HepG2 (cell line): Measurements from ENCODE around the gene PIP4K2C. TPM values are rescaled to one million over a fixed set of nuclear protein-coding genes. Genes with fewer than 3 reads are reported as not detected.

Source experiments
- ATAC-seq: fragments of 200-7000 bp; cut with Tn5 transposase; 3 replicates; pipeline ENCODE4 v1.9.1; 2020; ENCODE audit warnings: mild to moderate bottlenecking, moderate library complexity
- BruUV-seq: library from RNA; stranded (reverse); fragments of 400-500 nt; replicated peaks from 2 replicates; lab custom pipeline; 2021; lab: Mats Ljungman, UMichigan
- CTCF ChIA-PET: fragments of 300-600 bp; formaldehyde crosslinking; extraction: SDS; loops from one replicate; lab custom pipeline; 2021; ENCODE audit warnings: low total read pairs, inconsistent platforms, low intra/inter-chr PET ratio; lab: Yijun Ruan, JAX
- POLR2A ChIA-PET: fragments of 350-600 bp; sonication (Branson Sonifier 250); formaldehyde crosslinking; loops from one replicate; lab custom pipeline; 2020; ENCODE audit warnings: antibody characterized with exemption, inconsistent platforms; lab: Yijun Ruan, JAX
- DNase-seq: peaks from one replicate; pipeline ENCODE4 v3.0.0-alpha.2; 2015; ENCODE audit warnings: low spot score
- FAIRE-seq: peaks from 3 replicates; lab custom pipeline; 2011; peaks lifted over from hg19 to GRCh38; lab: Jason Lieb, UNC
- H2AFZ ChIP-seq: one replicate; pipeline ENCODE4 v1.6.1; 2011; ENCODE audit warnings: low read length, inconsistent platforms
- H3K27ac ChIP-seq: fragments of 300-600 bp; 3 replicates; pipeline ENCODE4 v1.8.0; 2011; ENCODE audit warnings: mixed run types, mild to moderate bottlenecking, mixed read lengths, low read length, inconsistent platforms; ENCODE audit not compliant: insufficient read depth; ENCODE audit errors: extremely low read length
- H3K27me3 ChIP-seq, 2 experiments: fragments of 200-600 bp in 1 of 2; 2 replicates in 1 of 2; 3 replicates in 1 of 2; pipeline versions ENCODE4 v1.6.0 to v1.8.0; 2011; ENCODE audit warnings: low read length in 2 of 2, mild to moderate bottlenecking in 2 of 2, moderate library complexity in 2 of 2, inconsistent platforms in 1 of 2; ENCODE audit not compliant: insufficient read depth in 2 of 2, control insufficient read depth in 1 of 2
- H3K36me3 ChIP-seq, 2 experiments: fragments of 200-600 bp in 1 of 2; replicated peaks in 1 of 2; 2 replicates in 1 of 2; 3 replicates in 1 of 2; pipeline versions ENCODE4 v1.5.1 to v1.8.0; 2011; ENCODE audit warnings: low read length in 2 of 2, inconsistent platforms in 1 of 2; ENCODE audit not compliant: insufficient read depth in 2 of 2, control insufficient read depth in 1 of 2
- H3K4me1 ChIP-seq: 2 replicates; pipeline ENCODE4 v1.5.1; 2012; ENCODE audit warnings: low read length, inconsistent platforms; ENCODE audit not compliant: insufficient read depth
- H3K4me2 ChIP-seq: 2 replicates; pipeline ENCODE4 v1.6.0; 2011; ENCODE audit warnings: low read depth, low read length, inconsistent platforms
- H3K4me3 ChIP-seq, 3 experiments: fragments of 200-600 bp in 1 of 3; sonication (generic), shearing (Covaris generic) in 1 of 3; replicated peaks in 1 of 3; 2 replicates each; pipeline ENCODE4 v1.5.1; 2011 to 2016; ENCODE audit warnings: low read length in 3 of 3, inconsistent platforms in 2 of 3, low read depth in 2 of 3, mild to moderate bottlenecking in 2 of 3, control low read depth in 1 of 3, mixed read lengths in 1 of 3; ENCODE audit not compliant: insufficient read depth in 1 of 3
- H3K79me2 ChIP-seq: one replicate; pipeline ENCODE4 v1.6.1; 2011; ENCODE audit warnings: low read length, inconsistent platforms; ENCODE audit not compliant: insufficient read depth
- H3K9ac ChIP-seq: 2 replicates; pipeline ENCODE4 v1.6.0; 2011; ENCODE audit warnings: mild to moderate bottlenecking, low read depth, low read length, inconsistent platforms; ENCODE audit not compliant: insufficient read depth
- H3K9me3 ChIP-seq: 2 replicates; pipeline ENCODE4 v1.5.1; 2012; ENCODE audit warnings: mild to moderate bottlenecking, low read length
- H4K20me1 ChIP-seq: 2 replicates; pipeline ENCODE4 v1.6.0; 2011; ENCODE audit warnings: inconsistent platforms, mild to moderate bottlenecking, low read length, moderate library complexity; ENCODE audit not compliant: insufficient read depth
- GATA4 ChIP-seq: sonication (generic); IDR thresholded peaks from 2 replicates; pipeline ENCODE4 v1.6.1; 2016; ENCODE audit warnings: antibody characterized with exemption, low read depth, borderline replicate concordance
- HES4 ChIP-seq: sonication (generic); formaldehyde crosslinking; IDR thresholded peaks from 2 replicates; pipeline ENCODE4 v1.9.0; 2021; ENCODE audit warnings: mild to moderate bottlenecking, missing genetic modification reagents, borderline replicate concordance
- HOXD1 ChIP-seq: sonication (generic); formaldehyde crosslinking; IDR thresholded peaks from 2 replicates; pipeline ENCODE4 v1.5.0; 2020; ENCODE audit warnings: missing genetic modification reagents
- KDM3A ChIP-seq: IDR thresholded peaks from 2 replicates; pipeline ENCODE4 v1.6.1; 2018; ENCODE audit warnings: low read depth, missing compliant biosample characterization
- POLR2AphosphoS5 ChIP-seq: IDR thresholded peaks from 2 replicates; pipeline ENCODE4 v1.6.1; 2012; ENCODE audit warnings: low read depth, low read length
- ZC3H4 ChIP-seq: sonication (generic); formaldehyde crosslinking; IDR thresholded peaks from 2 replicates; pipeline ENCODE4 v1.4.0; 2020; ENCODE audit warnings: missing genetic modification reagents, borderline replicate concordance
- ZNF326 ChIP-seq: sonication (generic); formaldehyde crosslinking; IDR thresholded peaks from 2 replicates; pipeline ENCODE4 v1.4.0; 2020; ENCODE audit warnings: missing genetic modification reagents, borderline replicate concordance
- ZNF556 ChIP-seq: sonication (generic); formaldehyde crosslinking; IDR thresholded peaks from 2 replicates; pipeline ENCODE4 v1.4.0; 2020; ENCODE audit warnings: mild to moderate bottlenecking, missing genetic modification reagents, borderline replicate concordance
- ZNF766 ChIP-seq: sonication (generic); formaldehyde crosslinking; IDR thresholded peaks from 2 replicates; pipeline ENCODE4 v1.5.0; 2020; ENCODE audit warnings: missing genetic modification reagents, borderline replicate concordance
- WGBS: methylation state at CpG from one replicate; pipeline ENCODE4 v1.1.6; 2017; ENCODE audit warnings: low lambda C conversion rate; 5-methylcytosine and 5-hydroxymethylcytosine counted together
- in situ Hi-C: cut with HindIII; loops from 2 replicates; pipeline ENCODE4 v1.10.0; 2017; ENCODE audit warnings: low pct_unique_long_range_greater_than_20kb; ENCODE audit not compliant: extremely low pct_ligation_motif_present
- intact Hi-C: fragments of 100-400 bp; cut with micrococcal nuclease; formaldehyde crosslinking; loops from one replicate; pipeline ENCODE4 v1.10.0; 2022; ENCODE audit not compliant: unreplicated experiment
- polyA plus RNA-seq, 8 experiments: library from polyadenylated mRNA; depleted of rRNA in 3 of 8; stranded (reverse) in 7 of 8; unstranded in 1 of 8; fragments of >200 nt; fragmentation: Illumina TruSeq in 4 of 8; extraction: Trizol in 4 of 8; gene quantifications; 2 replicates each; pipeline versions ENCODE4 v1.2.1 to v1.2.3, GENCODE V29; 2011 to 2016; ENCODE audit warnings: low read depth in 4 of 8, missing spikeins in 1 of 8, mixed read lengths in 1 of 8; ENCODE audit not compliant: insufficient read depth in 1 of 8
- total RNA-seq, 5 experiments: library from RNA; depleted of rRNA; stranded (reverse); fragments of >200 nt; fragmentation: Illumina TruSeq; extraction: Trizol; gene quantifications; 2 replicates each; pipeline ENCODE4 v1.2.3, GENCODE V29; 2016; ENCODE audit warnings: low read depth in 1 of 5
- TF ChIP-seq, protein P1 (sequence below): sonication (generic); formaldehyde crosslinking; IDR thresholded peaks from 2 replicates; pipeline ENCODE4 v1.4.0; 2020; ENCODE audit warnings: missing genetic modification reagents, borderline replicate concordance
- TF ChIP-seq, protein P2 (sequence below): sonication (generic); formaldehyde crosslinking; IDR thresholded peaks from 2 replicates; pipeline ENCODE4 v1.5.1; 2020; ENCODE audit warnings: mild to moderate bottlenecking, missing genetic modification reagents, moderate library complexity
- TF ChIP-seq, protein P3 (sequence below): sonication (generic); formaldehyde crosslinking; IDR thresholded peaks from 2 replicates; pipeline ENCODE4 v1.4.0; 2020; ENCODE audit warnings: missing genetic modification reagents

The PIP4K2C gene
- total and polyA plus RNA-seq, 2 of the 13 experiments (the other 11 are each of a cell fraction or from before 2014, with no cell fraction given) = 23.3 to 26.4 TPM

DNA sequence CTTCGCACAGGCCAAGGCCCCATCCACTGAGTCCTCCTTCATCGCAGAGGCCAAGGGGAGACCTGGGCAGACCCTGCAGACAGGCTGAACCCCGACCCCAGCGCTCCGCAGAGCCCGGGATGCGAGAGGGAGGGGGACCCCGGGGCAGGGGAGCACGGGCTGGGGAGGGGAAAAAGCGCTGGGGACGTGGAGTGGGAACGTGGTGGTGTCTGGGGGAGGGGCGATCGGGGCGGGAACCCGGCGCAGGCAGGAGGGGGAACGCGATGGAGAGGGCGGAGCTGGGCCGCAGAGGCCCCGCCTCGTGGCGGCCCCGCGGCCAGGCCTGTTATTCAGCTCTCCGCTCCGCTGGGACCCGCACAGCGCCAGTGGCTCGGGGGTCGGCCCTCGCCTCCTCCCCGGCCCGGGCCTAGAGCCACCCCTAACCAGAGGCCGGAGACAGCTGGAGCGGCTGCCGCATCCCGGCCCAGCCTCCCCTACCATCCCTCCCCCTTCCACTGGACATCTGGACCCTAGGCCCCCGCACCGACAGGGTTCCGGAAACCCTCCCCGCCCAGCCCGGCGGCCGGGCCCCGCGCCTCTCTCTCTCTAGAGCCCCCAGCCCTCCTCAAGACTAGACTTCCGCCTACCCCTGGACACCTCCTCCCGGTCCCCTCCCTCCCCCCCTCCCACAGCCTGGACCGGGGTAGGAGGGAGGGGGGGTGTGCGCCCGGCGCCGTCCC lies 20.3 kb downstream of the PIP4K2C start, which contains the start of gene ARHGEF25:
Gene ARHGEF25, plus strand, starts transcription at position 328 of the 719 bp plus-strand sequence. CDS start 460 bp downstream, outside the sequence.
- POLR2A ChIA-PET = interaction anchor here (0.6 to 2.8 kb wide), 12 partner anchors 9 to 161 kb away, joined by 3 to 26 read pairs (median 6); partner anchors contain the start of genes DCTN2, DDIT3, EEF1AKMT3 and METTL1
- no peaks in the 10 kb centered on the region for H3K36me3 ChIP-seq
- peak within 1 kb of the TSS; percentile 67 for H3K9ac ChIP-seq
- TF ChIP-seq KDM3A (CRISPR knock-in tag) (peak; percentile 66; the same call in 1 of the 2 replicates), ZNF326 (CRISPR knock-in tag) (no peak), ZC3H4 (CRISPR knock-in tag) (0 out of 2 replicates have a peak, but pooled peaks have one; percentile 34), GATA4 (peak; percentile 52; the same call in 1 of the 2 replicates), HOXD1 (CRISPR knock-in tag) (peak; percentile 42; the same call in 1 of the 2 replicates), POLR2AphosphoS5 (peak; percentile 65), ZNF556 (CRISPR knock-in tag) (0 out of 2 replicates have a peak, but pooled peaks have one; percentile 8), ZNF766 (CRISPR knock-in tag) (0 out of 2 replicates have a peak, but pooled peaks have one; percentile 57), HES4 (CRISPR knock-in tag) (0 out of 2 replicates have a peak, but pooled peaks have one; percentile 46)
- TF ChIP-seq, protein P1, sequence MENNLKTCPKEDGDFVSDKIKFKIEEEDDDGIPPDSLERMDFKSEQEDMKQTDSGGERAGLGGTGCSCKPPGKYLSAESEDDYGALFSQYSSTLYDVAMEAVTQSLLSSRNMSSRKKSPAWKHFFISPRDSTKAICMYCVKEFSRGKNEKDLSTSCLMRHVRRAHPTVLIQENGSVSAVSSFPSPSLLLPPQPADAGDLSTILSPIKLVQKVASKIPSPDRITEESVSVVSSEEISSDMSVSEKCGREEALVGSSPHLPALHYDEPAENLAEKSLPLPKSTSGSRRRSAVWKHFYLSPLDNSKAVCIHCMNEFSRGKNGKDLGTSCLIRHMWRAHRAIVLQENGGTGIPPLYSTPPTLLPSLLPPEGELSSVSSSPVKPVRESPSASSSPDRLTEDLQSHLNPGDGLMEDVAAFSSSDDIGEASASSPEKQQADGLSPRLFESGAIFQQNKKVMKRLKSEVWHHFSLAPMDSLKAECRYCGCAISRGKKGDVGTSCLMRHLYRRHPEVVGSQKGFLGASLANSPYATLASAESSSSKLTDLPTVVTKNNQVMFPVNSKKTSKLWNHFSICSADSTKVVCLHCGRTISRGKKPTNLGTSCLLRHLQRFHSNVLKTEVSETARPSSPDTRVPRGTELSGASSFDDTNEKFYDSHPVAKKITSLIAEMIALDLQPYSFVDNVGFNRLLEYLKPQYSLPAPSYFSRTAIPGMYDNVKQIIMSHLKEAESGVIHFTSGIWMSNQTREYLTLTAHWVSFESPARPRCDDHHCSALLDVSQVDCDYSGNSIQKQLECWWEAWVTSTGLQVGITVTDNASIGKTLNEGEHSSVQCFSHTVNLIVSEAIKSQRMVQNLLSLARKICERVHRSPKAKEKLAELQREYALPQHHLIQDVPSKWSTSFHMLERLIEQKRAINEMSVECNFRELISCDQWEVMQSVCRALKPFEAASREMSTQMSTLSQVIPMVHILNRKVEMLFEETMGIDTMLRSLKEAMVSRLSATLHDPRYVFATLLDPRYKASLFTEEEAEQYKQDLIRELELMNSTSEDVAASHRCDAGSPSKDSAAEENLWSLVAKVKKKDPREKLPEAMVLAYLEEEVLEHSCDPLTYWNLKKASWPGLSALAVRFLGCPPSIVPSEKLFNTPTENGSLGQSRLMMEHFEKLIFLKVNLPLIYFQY (CRISPR knock-in tag) = 0 out of 2 replicates have a peak, but pooled peaks have one; percentile 46
- TF ChIP-seq, protein P2, sequence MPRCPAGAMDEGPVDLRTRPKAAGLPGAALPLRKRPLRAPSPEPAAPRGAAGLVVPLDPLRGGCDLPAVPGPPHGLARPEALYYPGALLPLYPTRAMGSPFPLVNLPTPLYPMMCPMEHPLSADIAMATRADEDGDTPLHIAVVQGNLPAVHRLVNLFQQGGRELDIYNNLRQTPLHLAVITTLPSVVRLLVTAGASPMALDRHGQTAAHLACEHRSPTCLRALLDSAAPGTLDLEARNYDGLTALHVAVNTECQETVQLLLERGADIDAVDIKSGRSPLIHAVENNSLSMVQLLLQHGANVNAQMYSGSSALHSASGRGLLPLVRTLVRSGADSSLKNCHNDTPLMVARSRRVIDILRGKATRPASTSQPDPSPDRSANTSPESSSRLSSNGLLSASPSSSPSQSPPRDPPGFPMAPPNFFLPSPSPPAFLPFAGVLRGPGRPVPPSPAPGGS (CRISPR knock-in tag) = 0 out of 2 replicates have a peak, but pooled peaks have one; percentile 24
- TF ChIP-seq, protein P3, sequence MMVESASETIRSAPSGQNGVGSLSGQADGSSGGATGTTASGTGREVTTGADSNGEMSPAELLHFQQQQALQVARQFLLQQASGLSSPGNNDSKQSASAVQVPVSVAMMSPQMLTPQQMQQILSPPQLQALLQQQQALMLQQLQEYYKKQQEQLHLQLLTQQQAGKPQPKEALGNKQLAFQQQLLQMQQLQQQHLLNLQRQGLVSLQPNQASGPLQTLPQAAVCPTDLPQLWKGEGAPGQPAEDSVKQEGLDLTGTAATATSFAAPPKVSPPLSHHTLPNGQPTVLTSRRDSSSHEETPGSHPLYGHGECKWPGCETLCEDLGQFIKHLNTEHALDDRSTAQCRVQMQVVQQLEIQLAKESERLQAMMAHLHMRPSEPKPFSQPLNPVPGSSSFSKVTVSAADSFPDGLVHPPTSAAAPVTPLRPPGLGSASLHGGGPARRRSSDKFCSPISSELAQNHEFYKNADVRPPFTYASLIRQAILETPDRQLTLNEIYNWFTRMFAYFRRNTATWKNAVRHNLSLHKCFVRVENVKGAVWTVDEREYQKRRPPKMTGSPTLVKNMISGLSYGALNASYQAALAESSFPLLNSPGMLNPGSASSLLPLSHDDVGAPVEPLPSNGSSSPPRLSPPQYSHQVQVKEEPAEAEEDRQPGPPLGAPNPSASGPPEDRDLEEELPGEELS (CRISPR knock-in tag) = 0 out of 2 replicates have a peak, but pooled peaks have one; percentile 27

More for the DNA sequence above, 20.3 kb downstream of the PIP4K2C start, which contains the start of gene ARHGEF25:
- intact Hi-C loops (no loop called here), in situ Hi-C loops (no loop called here)
- WGBS = 3% methylated on average over 17 of the region's 55 CpGs
- FAIRE-seq = no peak
- H3K79me2 ChIP-seq = no peaks in the 10 kb centered on the region
- CTCF ChIA-PET = no interaction called here
- no peaks in the 10 kb centered on the region; the same call in 1 of the 2 replicates for H4K20me1 ChIP-seq
- peak within 1 kb of the TSS; percentile 84 for H3K4me2 ChIP-seq
- H3K4me1 ChIP-seq = peaks cover 34% of the 10 kb centered on the region
- peaks cover 0 to 19% of the 10 kb centered on the region in 2 experiments; a peak in 2 of 5 replicates for H3K27me3 ChIP-seq
- peak; percentile 80 for ATAC-seq
- H3K27ac ChIP-seq = peak within 1 kb of the TSS; percentile 22
- peak within 1 kb of the TSS; percentile 71 to 78 (median 76) for H3K4me3 ChIP-seq
- no peak within 1 kb of the TSS for H2AFZ ChIP-seq
- H3K9me3 ChIP-seq = no peaks in the 10 kb centered on the region
- no TSS peak for BruUV-seq
- peak; percentile 41 for DNase-seq
